ENCODE data around the gene WDPCP. TPM values are rescaled to one million over a fixed set of nuclear protein-coding genes. Genes with fewer than 3 reads are reported as not detected.
"Not testable (repeated sequence)": the region's sequence is repeated elsewhere in the genome, so short reads cannot be mapped to it uniquely, and the experiment has no call there.

WDPCP gene
- polyA plus RNA-seq (ENCODE audit: insufficient read depth in 1 of 5, insufficient read length in 5 of 5, low replicate concordance in 1 of 5): 10 to 100 TPM; 10.1 to 18.0 (median 15.4) TPM
- long read RNA-seq, donor 1, partial matches to known transcripts: 400 of 571 reads
- long read RNA-seq, donor 1, other reads (novel, unspliced or antisense): 171 of 571 reads
- long read RNA-seq, donor 2, partial matches to known transcripts: 0 of 1 reads
- long read RNA-seq, donor 2, other reads (novel, unspliced or antisense): 0 of 1 reads
- long read RNA-seq, donor 3: 0 reads
- long read RNA-seq, donor 4: 0 reads
- long read RNA-seq, donor 5: 0 reads
- long read RNA-seq, donor 6, partial matches to known transcripts: 0 of 1 reads
- long read RNA-seq, donor 6, other reads (novel, unspliced or antisense): 0 of 1 reads
- long read RNA-seq, donor 7, partial matches to known transcripts: 108 of 166 reads
- long read RNA-seq, donor 7, other reads (novel, unspliced or antisense): 58 of 166 reads
- long read RNA-seq, donor 8: 0 reads

DNA sequence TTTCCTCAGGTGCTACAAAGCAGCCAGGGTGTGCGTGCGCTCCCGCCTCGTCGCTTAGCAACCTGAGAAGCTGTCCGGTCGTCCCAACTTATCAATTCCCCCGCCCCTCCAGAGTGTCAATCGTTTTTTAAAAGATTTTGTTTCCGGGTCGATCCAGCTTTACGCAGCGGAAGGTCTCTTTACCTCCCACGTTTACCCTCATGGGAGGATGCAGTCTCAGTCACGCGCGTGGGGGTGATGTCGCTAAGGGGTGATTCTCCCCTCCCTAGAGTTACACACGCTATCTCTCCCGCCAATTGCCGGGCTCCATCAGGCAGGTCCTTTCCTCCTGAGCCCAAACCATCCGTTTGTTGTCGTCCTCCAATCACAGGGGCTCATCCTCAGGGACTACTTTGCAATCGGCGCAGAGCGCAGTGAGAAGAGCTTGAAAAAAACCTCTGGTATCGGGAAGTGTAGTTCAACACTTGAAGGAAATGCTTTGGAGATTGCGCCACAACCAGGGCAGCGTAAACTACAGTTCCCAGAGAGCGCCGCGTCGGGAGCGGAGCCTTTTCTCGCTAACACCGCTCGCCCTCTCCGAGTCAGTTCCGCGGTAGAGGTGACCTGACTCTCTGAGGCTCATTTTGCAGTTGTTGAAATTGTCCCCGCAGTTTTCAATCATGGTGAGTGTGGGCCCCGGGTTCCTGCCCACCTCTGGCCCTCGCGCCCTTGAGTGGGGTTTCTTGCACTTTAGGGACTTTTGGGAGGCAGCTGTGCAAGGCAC, at the start of gene WDPCP, which contains the start of gene MDH1:
WDPCP (minus strand) TSS at position 93 of the 763 bp plus-strand sequence. CDS start 206 bp downstream, outside the sequence.
MDH1 (plus strand) TSS at position 579 of the 763 bp plus-strand sequence; CDS start at position 660, 81 bp downstream.
- DNase-seq: peak; percentile 97 to 98

- DNase-seq: no peak
Measured at GRCh38 chr2:63632382-63632781, 44.1 kb upstream of the WDPCP start.

DNA sequence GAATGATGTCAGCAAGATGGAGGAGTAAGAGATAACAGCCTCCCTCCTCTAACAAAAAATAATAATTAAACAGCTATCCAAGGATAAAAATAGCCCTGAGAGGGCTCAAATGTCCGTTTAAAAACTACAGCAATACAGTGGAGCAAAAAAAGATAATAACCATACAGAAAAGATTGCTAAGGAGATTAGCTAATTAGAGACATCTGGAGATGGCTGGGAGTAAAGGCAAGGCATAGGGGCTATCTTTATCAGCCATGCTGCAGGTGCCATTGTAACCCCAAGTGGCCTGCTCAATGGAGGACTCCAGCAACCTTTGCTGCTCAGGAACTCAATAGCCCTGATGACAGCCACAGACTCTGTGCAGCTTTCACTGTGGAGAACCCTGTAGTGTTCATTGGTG, 43.2 kb upstream of the WDPCP start:
- no peak for DNase-seq

DNA sequence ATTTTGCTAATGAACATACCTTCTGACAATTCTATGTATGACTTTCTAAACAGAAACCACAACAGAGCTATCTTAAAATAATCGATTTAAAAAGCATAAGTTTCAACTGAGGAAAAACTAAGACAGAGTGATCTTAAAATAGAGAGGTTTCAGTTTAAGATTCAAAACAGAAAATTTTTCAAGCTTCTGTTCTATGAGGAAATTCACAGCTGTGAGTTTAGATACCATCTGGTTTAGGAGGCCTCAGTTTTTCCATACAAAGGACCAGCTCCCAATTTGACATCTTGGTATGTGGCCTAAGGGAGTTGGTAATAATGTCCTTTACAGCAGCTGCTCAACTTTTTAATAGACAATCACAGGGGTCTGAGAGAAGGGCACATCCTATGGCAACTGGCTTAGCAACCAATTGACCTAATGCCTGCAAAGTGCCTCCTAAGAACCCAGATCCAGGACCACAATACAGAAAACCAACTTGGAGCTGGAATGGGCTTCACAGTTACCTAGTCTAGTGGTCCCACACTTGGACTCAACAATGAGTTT, 40.2 kb upstream of the WDPCP start:
- DNase-seq: no peak

GRCh38 chr2:63627866-63628265, 39.6 kb upstream of the WDPCP start:
- DNase-seq: no peak

GRCh38 chr2:63623763-63624162, 35.5 kb upstream of the WDPCP start:
- DNase-seq: not testable (repeated sequence)

- no peak for DNase-seq
Measured at GRCh38 chr2:63622751-63623150, 34.5 kb upstream of the WDPCP start.

GRCh38 chr2:63619328-63619727, 31.1 kb upstream of the WDPCP start:
- DNase-seq: no peak

DNA sequence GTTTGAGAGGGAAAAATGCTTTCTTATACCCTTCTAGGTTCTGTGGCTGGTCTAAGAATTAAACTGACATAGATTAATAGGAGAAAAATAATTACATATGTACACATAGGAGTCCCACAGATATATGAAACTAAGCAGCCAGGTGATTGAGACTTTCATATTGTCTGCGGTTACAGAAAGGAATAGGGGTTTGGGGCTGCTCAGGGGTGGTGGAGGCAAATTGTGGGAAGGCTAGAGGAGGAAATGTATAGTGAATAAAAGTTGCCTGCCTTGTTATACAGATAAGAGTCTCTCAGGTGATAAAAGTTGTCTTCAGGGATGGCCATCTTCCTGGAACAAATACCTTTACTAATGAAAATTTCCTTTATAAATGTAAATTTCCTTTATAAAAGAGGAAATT, 29.1 kb upstream of the WDPCP start:
- no peak for DNase-seq

DNA sequence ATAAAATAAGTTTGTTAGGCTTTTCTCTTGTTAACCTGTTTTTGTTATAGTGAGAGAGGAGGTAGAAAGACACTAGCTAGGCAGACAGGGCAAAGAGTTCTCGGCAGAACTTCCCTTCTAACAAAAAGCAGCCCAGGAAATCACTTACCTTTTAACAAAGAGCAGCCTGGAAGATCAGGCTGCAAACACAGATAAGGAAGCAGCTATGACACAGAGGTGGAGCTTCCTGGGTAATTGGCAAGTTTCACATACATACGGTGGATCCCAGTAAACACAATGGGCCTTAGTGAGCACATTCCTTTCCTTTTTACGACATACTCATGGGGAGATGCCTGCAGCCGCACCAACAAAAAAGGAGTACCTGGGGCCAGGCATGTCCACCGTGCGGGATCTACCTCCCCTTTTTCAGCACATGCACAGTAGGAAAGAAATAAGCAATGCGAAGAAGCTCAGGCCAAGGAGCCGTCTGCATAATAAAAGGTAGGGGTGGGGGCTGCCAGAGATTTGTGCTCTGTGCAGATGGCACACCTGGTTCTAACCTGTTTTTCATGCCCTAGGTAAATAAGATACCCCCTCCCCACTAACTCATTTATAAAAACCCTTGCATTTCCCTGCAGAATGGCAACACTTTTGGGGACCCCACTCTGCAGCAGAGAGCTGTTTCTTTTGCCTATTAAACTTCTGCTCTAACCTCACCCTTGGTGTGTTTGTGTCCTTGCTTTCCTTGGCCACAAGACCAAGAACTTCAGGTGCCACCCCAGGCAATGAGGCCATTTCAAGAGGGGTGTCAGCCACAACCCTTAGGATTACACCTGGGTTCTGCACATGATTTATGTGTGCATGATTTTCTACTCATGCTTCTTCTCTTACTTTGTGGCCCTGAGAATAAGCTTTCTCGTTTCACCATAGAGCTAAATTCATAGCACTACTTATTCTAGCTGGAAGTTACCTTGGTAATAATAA, 27.0 kb upstream of the WDPCP start:
- DNase-seq: no peak

DNA sequence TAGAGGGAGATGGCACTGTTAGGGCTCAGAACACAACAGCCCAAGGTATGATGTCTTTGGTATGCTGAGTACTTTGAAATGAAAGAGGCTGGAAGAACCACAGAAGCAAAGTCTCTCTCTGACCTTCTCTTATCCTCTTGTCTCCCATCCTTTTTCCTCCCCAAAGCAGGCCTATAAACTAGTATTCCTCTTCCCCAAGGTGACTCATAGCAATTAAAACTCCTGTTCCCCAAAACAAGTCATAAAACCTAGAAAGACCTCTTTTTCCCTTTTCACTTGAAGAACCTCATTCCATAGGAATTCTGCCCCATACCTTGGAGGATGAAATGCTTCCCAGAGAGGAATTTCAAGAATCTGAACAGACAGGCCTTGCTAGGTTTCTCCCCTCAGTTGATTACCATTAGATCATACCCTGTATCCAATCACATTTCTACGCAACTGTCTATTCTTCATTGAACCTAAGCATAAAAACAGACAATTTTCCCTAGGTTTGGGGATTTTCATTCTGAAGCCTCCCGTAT, 26.2 kb upstream of the WDPCP start:
- DNase-seq: no peak

DNA sequence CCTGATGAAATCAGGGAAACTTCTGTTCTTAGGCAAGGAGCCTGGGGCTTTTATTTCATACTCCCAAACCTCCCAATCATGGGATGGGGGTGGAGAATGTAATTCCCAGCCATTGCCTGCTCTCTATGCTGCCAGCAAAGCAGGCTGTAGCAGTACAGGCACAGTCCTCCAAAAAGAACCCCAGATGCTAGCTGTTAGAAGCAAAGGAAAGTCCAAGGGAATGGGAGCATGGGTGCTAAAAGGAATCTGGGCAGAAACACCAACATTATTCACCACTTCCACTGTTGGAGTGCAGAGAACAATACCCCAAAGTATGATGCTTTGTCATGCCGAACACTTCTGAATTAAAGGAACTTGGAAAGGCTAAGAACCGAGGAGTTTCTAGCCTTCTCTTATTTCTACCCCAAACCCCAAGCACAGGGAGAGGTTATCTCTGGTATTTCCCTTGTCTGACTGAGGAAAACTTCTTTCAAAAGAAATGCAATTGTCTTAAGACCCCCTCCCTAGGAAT, 25.2 kb upstream of the WDPCP start:
- DNase-seq: no peak

GRCh38 chr2:63610525-63610924, 22.2 kb upstream of the WDPCP start:
- no peak for DNase-seq

GRCh38 chr2:63608865-63609264, 20.6 kb upstream of the WDPCP start:
- DNase-seq: not testable (repeated sequence)

- DNase-seq: no peak
Measured at GRCh38 chr2:63604666-63605065, 16.4 kb upstream of the WDPCP start.

GRCh38 chr2:63600881-63601460, 12.7 kb upstream of the WDPCP start:
- no peak for DNase-seq

DNA sequence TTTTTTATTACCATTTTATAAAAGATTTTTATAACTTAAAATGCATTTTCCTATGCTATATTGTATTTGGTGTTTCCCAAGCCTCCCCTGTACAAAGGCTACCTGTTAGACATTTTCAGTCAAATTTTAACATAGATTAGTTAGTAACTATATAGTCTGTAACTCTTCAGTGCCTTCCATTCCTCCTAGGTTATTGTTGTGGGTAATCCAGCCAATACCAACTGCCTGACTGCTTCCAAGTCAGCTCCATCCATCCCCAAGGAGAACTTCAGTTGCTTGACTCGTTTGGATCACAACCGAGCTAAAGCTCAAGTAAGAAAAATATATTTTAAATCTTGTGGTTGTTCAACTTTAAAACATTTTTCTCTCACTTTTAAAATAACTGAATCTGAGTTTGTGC, 10.7 kb upstream of the WDPCP start:
- DNase-seq: no peak

- no peak for DNase-seq
Measured at GRCh38 chr2:63596401-63596883, 8.2 kb upstream of the WDPCP start.

GRCh38 chr2:63594660-63595059, 6.4 kb upstream of the WDPCP start:
- DNase-seq: no peak

DNA sequence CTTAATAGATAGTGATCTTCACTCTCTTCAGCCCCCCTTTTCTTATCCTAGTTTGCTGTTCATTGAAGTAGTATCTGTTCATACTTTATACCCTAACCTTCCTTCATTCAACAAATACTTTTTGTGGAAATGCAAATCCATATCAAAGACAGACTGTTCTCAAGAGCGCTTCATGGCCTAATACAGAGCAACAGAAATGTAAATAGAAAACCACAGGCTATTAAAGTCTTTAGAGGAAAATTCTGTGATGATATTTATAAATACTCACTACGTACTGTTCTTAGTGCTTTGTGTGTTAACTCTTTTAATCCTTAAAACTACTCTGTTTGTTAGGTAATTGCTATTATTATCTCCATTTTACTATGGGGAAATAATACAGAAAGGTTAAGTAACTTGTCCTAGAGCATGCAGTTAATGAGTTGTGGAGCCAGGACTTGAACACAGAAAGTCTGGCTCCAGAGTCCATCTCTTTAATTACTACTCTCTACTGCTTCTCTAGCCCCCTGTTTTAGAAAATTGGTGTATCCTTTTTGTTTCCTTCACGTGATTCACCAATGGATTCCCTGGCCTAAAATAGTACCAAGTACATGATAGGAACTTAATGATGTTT, 3.4 kb upstream of the WDPCP start:
- no peak for DNase-seq

Data from right lung (tissue), 10 donors.